NCI-H146 (cell line): ENCODE data around the gene SBK3.
A peak's percentile ranks its signal among the peaks of the same experiment; 100 is the strongest.
"Not testable (repeated sequence)": the region's sequence is repeated elsewhere in the genome, so short reads cannot be mapped to it uniquely, and the experiment has no call there.

Experiments used
- DNase-seq: peaks from one replicate; lab custom pipeline; 2025; lab: John Stamatoyannopoulos, UW

SBK3 gene, protein sequence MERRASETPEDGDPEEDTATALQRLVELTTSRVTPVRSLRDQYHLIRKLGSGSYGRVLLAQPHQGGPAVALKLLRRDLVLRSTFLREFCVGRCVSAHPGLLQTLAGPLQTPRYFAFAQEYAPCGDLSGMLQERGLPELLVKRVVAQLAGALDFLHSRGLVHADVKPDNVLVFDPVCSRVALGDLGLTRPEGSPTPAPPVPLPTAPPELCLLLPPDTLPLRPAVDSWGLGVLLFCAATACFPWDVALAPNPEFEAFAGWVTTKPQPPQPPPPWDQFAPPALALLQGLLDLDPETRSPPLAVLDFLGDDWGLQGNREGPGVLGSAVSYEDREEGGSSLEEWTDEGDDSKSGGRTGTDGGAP

GRCh38 chr19:55545443-55545842 lies at the start of gene SBK3:
TSS of gene SBK3 (minus strand) at chr19:55545543. CDS start at chr19:55545543, 0 bp downstream.
- DNase-seq: no peak

DNA sequence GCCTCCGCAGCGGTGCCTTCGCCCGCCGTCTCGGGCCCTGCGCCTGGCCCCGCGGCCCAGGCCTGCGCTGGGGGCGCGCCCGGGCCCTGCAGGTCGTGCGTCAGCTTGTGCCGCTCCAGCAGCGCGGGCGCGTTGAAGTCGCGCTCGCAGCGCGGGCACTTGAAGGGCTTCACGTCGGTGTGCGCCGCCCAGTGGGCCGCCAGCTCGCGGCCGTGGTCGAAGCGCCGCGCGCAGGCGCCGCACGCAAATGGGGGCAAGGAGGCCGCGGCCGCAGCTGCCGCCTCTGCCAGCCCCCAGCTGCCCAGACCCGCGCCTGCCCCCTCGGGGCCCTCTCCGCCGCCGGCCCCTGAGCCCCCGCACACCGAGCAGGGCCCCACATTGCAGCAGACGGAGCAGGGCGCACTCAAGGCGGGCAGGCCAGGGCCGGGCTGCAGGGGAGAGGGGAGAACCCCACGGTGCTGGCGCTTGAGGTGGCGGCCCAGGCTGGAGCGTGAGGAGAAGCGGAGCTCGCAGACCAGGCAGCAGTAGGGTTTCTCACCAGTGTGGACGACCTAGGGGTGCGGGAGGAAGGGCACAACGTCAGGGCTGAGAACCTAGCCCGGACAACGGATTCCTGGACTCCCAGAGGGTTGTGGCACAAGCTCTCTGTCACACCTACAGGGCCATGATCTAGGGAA lies 47.9 kb upstream of the SBK3 start:
- no peak for DNase-seq

- DNase-seq: no peak
These were observed 47.2 kb upstream of the SBK3 start for GRCh38 chr19:55592391-55593090.

- no peak for DNase-seq
These were observed 46.2 kb upstream of the SBK3 start for GRCh38 chr19:55591555-55591954.

GRCh38 chr19:55590617-55591016 lies 45.3 kb upstream of the SBK3 start:
- peak; percentile 24 for DNase-seq

DNA sequence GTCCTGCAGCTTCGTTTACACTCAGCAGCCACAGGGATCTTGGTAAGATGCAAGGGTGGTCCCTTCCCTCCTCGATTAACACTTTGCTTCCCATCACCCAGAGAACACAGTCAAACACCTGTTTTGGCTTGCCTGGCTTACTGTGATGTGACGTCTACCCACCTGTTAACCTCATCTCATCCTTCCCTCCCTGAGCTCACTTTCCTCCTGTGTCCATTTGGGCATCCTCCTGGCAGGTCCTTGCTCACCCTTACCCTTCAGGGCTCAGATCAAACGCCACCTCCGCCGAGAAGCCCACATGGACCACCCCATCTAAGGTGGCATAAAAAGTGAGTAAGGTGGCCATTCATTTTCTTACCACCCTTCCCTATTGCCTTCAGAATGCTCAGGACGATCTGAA lies 44.8 kb upstream of the SBK3 start:
- no peak for DNase-seq

DNA sequence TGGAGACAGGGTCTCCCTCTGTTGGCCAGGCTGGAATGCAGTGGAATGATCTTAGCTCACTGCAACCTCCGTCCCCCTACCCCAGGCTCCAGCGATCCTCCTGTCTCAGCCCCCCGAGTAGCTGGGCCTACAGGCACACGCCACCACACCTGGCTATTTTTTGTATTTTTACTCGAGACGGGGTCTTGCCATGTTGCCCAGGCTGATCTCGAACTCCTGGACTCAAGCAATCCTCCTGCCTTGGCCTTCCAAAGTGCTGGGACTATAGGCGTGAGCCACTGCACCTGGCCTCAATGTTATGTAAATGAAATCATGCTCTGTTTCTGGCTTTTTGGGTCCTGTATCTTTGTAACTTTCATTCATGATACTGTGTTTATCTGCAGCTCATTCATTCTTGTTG lies 43.4 kb upstream of the SBK3 start:
- no peak for DNase-seq

DNA sequence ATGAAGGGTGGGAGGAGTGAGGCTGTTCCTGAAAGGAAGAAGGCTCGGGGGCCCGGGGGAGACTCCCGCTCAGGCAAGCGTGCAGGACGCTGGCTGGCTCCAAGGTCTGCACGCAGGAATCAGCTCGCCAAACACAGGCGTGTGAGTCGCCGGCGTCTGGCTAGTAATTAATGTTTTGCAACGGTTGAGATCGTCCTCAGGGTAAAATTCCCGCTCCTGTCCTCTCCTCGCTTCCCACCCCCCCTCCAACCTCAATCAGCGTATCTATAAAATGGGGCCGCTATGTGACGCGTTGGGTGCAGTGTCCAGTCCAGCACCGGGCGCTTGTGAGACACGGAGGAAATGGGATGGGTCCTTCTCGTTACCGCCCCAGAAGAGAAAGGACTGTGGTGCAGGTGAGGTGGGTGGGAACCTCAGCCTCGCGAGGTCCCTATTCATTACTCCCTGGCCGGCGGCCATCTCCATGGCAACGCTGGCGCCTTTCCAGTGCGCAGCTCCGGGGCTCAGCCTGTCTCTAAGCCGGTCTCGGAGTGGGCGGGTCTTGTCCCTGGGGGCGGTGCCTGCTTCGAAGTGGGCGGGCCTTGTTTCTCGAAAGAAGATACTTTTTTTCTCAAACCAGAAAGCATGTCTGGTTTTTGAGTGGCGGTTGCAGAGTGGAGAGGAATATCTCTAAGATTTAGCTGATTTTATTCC lies 41.8 kb upstream of the SBK3 start:
- DNase-seq: peak; percentile 99

DNA sequence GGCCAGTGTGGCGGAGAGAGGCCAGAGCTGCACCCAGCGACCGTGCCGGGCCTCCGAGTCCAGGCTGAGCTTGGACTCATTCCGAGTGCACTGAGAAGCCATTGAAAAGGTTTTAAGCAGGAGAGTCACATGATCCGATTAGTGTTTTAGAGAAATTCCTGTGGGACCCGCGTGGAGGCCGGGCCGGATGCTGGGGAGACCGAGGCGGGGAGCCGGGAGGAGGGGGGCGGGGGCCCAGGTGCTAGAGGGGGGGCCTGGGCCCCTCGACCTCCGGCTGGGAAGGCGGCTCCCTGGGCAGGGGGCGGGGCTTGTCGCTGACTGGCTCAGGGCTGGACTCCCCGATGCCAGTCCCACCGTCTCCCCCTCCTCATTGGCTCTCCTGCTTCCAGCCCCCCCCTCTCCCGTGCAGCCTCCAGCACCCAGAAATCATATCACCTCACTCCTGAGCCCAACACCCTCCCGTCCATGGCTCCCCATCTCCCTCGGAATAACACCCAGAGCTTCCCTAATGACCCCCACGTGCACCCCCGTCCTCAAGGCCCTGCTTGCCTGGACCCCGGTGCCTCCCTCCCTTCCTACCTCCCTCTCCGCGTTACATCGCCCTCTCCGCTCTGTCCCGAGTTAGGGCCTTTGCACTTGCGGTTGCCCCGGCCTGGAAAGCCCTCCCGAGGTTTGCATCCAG lies 40.5 kb upstream of the SBK3 start:
- peak; percentile 90 for DNase-seq

DNA sequence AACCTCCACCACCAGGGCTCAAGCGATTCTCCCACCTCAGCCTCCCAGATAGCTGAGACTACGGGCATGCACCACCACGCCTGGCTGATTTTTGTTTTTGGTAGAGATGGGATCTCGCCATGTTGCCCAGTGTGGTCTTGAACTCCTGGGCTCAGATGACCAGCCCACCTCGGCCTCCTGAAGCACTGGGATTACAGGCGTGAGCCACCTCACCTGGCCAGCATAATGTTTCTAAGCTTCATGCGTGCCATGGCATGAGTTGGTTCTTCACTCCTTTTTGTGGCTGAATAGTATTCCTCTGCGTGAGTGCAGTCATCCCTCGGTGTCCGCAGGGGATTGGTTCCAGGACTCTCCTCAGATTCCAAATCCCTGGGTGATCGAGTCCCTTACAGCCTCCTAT lies 39.5 kb upstream of the SBK3 start:
- no peak for DNase-seq

- not testable (repeated sequence) for DNase-seq
These were observed 38.6 kb upstream of the SBK3 start for GRCh38 chr19:55583897-55584296.

DNA sequence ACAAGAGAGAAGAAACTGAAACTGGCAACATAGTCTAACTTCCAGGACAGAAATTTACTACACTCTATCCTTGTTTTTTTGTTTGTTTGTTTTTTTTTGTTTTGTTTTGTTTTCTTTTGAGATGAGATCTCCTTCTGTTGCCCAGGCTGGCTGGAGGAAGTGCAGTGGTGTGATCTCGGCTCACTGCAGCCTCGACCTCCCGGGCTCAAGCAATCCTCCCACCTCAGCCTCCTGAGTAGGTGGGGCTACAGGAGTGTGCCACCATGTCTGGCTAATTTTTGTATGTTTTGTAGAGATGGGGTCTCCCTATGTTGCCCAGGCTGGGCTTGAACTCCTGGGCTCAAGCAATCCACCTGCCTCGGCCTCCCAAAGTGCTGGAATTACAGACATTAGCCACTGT lies 36.9 kb upstream of the SBK3 start:
- DNase-seq: not testable (repeated sequence)

DNA sequence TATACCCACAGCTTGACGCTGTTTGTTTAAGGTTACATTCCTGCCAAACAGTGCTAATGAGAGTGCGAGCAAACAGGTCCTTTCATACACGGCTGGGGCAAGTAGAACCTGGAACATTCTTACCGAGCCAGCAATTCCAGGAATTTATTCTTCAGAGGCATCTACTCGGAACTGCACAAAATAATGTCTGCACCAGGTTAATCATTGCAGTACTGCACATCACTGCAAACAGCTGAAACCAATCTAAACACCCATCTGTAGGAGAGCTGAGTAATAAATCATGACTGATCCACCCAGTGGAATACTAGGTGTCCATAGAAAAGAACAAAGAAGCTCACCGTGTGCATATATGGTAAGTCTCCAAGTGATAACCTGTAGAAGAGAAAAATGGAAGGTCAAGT lies 36.5 kb upstream of the SBK3 start:
- DNase-seq: peak; percentile 75

- DNase-seq: no peak
These were observed 35.9 kb upstream of the SBK3 start for GRCh38 chr19:55581145-55581822.

DNA sequence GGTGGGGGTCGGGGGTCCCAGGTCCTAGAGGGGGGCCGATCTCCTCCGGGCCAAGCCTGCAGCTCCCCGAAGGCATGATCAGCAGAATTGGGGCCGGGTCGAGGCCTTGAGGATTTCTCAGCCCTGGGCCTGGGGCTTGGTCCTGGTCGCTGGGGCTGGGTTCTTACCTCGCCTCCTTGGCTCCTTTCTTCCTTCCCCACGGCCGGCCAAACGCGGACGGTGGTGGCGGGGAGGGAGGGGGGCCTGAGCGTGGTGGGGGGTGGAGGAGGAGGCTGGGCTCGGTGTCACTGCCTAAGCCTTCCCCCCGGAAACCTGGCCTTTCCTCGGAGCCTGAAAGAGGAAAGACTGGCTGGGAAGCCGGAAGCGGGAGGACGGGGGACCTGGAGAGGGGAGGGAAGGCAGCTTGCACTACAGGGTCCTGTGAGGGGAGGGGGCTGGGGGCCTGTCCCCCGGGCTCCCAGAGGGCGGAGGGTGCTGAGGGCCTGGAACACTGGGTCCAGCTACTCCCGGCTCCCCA lies 35.3 kb upstream of the SBK3 start, which contains the start of gene ZNF579:
Gene ZNF579, minus strand, starts transcription at position 221 of the 517 bp plus-strand sequence. CDS start 1,209 bp downstream, outside the sequence.
- DNase-seq: peak; percentile 94

GRCh38 chr19:55579766-55580621 lies 34.7 kb upstream of the SBK3 start:
- peak; percentile 49 for DNase-seq

- no peak for DNase-seq
These were observed 33.7 kb upstream of the SBK3 start for GRCh38 chr19:55578761-55579747.

DNA sequence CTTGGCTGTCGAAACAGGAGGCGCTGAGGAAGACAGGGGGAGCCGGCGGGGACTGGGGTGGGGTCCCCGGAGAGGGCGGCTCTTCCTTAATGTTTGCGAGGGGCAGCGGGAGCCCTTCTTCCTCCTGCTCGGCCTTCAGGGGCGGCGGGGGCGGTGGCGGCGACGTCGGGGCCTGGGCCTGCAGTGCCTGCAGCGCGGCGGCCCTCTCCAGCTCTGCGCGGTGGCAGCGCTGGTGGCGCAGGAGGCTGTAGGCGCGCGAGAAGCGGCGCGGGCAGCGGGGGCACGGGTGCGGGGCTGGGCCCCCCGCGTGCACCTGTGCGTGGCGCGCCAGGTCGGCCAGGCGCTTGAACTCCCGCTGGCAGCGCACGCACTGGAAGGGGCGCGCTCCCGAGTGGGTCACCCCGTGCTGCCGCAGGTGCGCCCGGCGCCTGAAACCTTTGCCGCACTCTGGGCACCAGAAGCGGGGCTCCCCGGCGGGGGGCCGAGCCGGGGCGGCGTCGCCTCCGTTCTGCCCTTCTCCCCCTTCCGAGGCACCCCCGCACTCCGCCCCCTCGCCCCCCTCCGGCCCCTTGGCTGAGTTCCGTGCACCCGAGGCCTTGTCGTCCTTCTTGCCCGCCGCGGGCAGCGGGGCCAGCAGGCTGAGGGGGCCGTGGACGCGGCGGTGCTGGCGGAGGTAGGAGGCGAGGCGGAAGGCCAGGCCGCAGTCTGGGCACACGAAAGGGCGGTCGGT lies 32.9 kb upstream of the SBK3 start:
- no peak for DNase-seq
